Measurements from ENCODE around the gene IFIH1.

DNA sequence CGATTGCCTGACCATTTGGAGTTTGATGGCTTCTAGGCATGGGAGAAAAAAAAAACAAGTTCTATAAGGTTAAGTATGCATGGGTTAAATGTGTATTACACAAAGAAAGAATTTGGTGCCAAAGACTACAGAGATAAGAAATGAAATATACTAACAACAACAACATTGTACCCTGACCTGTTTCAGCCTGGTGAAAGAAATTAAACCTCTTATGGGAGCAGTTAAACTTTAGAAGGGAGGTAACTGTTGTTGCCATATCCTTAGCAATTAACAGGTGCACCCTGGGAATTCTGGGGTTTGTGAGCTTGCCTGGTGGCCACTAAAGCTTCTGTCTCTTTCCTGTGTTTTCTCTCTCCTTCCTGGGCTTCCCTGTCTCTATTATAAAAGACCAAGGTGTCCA is 6.5 kb upstream of the IFIH1 start:
- TF ChIP-seq GATAD2B (IDR thresholded peaks at IDR 0.05; ENCODE audit: borderline replicate concordance) = no peak
- TF ChIP-seq CHD1 (IDR thresholded peaks at IDR 0.05; ENCODE audit: low read length) = no peak
- TF ChIP-seq, protein P1, sequence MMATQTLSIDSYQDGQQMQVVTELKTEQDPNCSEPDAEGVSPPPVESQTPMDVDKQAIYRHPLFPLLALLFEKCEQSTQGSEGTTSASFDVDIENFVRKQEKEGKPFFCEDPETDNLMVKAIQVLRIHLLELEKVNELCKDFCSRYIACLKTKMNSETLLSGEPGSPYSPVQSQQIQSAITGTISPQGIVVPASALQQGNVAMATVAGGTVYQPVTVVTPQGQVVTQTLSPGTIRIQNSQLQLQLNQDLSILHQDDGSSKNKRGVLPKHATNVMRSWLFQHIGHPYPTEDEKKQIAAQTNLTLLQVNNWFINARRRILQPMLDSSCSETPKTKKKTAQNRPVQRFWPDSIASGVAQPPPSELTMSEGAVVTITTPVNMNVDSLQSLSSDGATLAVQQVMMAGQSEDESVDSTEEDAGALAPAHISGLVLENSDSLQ (IDR thresholded peaks at IDR 0.05) = no peak
- TF ChIP-seq, protein P2, sequence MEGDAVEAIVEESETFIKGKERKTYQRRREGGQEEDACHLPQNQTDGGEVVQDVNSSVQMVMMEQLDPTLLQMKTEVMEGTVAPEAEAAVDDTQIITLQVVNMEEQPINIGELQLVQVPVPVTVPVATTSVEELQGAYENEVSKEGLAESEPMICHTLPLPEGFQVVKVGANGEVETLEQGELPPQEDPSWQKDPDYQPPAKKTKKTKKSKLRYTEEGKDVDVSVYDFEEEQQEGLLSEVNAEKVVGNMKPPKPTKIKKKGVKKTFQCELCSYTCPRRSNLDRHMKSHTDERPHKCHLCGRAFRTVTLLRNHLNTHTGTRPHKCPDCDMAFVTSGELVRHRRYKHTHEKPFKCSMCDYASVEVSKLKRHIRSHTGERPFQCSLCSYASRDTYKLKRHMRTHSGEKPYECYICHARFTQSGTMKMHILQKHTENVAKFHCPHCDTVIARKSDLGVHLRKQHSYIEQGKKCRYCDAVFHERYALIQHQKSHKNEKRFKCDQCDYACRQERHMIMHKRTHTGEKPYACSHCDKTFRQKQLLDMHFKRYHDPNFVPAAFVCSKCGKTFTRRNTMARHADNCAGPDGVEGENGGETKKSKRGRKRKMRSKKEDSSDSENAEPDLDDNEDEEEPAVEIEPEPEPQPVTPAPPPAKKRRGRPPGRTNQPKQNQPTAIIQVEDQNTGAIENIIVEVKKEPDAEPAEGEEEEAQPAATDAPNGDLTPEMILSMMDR (IDR thresholded peaks at IDR 0.05 in 2 of 3, conservative IDR thresholded peaks at IDR 0.05 in 1 of 3; ENCODE audit: insufficient read depth in 2 of 3, low read depth in 1 of 3, low read length in 3 of 3) = no peak
- TF ChIP-seq MAZ (CRISPR knock-in tag; conservative IDR thresholded peaks at IDR 0.05 in 1 of 2, IDR thresholded peaks at IDR 0.05 in 1 of 2) = no peak
- TF ChIP-seq MAFK (IDR thresholded peaks at IDR 0.05; ENCODE audit: low read length) = no peak

Data from K562 (cell line).